ENCODE measurements around the gene METTL8. TPM values are rescaled to one million over a fixed set of nuclear protein-coding genes. Genes with fewer than 3 reads are reported as not detected.

Gene METTL8
- total RNA-seq, 4 donors from 2014 or later = 17.2 to 45.3 (median 25.7) TPM

GRCh38 chr2:171386627-171387026 is 47.2 kb downstream of the METTL8 start:
- no peak for TF ChIP-seq CTCF (IDR thresholded peaks at IDR 0.05; ENCODE audit: low read depth)

GRCh38 chr2:171383134-171383533 is 50.7 kb downstream of the METTL8 start:
- no peak for TF ChIP-seq CTCF (IDR thresholded peaks at IDR 0.05; ENCODE audit: low read depth)

- TF ChIP-seq CTCF (IDR thresholded peaks at IDR 0.05; ENCODE audit: low read depth) = no peak
These were observed 66.1 kb downstream of the METTL8 start for GRCh38 chr2:171367692-171368091.

GRCh38 chr2:171365778-171366177 is 68.0 kb downstream of the METTL8 start:
- no peak for TF ChIP-seq CTCF (IDR thresholded peaks at IDR 0.05; ENCODE audit: low read depth)

GRCh38 chr2:171365232-171365631 is 68.6 kb downstream of the METTL8 start:
- TF ChIP-seq CTCF (IDR thresholded peaks at IDR 0.05; ENCODE audit: low read depth) = no peak

- TF ChIP-seq CTCF (IDR thresholded peaks at IDR 0.05; ENCODE audit: low read depth) = no peak
These were observed 71.4 kb downstream of the METTL8 start for GRCh38 chr2:171362396-171362795.

GRCh38 chr2:171360905-171361304 is 72.9 kb downstream of the METTL8 start:
- no peak for TF ChIP-seq CTCF (IDR thresholded peaks at IDR 0.05; ENCODE audit: low read depth)
